K562 (cell line): ENCODE measurements around the gene HOXB3. TPM values are rescaled to one million over a fixed set of nuclear protein-coding genes. Genes with fewer than 3 reads are reported as not detected.

Experiments used
- BRD4 ChIP-seq: fragments of 200-600 bp; sonication (generic); IDR thresholded peaks from 2 replicates; pipeline ENCODE4 v1.6.1; 2017; ENCODE audit warnings: inconsistent platforms
- ELF1 ChIP-seq: fragments of 200-800 bp; sonication (Bioruptor generic); IDR thresholded peaks from 2 replicates; pipeline ENCODE4 v1.6.1; 2016; ENCODE audit warnings: missing genetic modification characterization, missing compliant biosample characterization
- ELF4 ChIP-seq: fragments of 450-650 bp; formaldehyde crosslinking; IDR thresholded peaks from 2 replicates; pipeline ENCODE4 v1.4.0; 2022; ENCODE audit warnings: missing genetic modification characterization
- HDAC2 ChIP-seq: fragments of 450-650 bp; IDR thresholded peaks from 2 replicates; pipeline ENCODE4 v1.6.1; 2016; ENCODE audit warnings: mild to moderate bottlenecking
- MAX ChIP-seq: sonication (generic); formaldehyde crosslinking; IDR thresholded peaks from 2 replicates; pipeline ENCODE4 v1.9.0; 2022; ENCODE audit warnings: mild to moderate bottlenecking, missing genetic modification reagents
- NONO ChIP-seq, 2 experiments: fragments of 200-400 bp in 1 of 2; fragments of 450-650 bp in 1 of 2; formaldehyde crosslinking in 1 of 2; IDR thresholded peaks; 2 replicates each; pipeline ENCODE4 v1.6.1; 2017; ENCODE audit warnings: low read depth in 2 of 2, mild to moderate bottlenecking in 2 of 2, moderate library complexity in 2 of 2, low read length in 1 of 2
- PCBP1 ChIP-seq: fragments of 200-400 bp; formaldehyde crosslinking; IDR thresholded peaks from 2 replicates; pipeline ENCODE4 v1.6.1; 2018; ENCODE audit warnings: mild to moderate bottlenecking, low read depth, low read length; ENCODE audit not compliant: poor library complexity, severe bottlenecking
- SUPT5H ChIP-seq: fragments of 450-650 bp; IDR thresholded peaks from 2 replicates; pipeline ENCODE4 v1.6.1; 2016
- TBP ChIP-seq: optimal IDR thresholded peaks from 2 replicates; pipeline ENCODE3; 2011; ENCODE audit warnings: low read depth, low read length, improper control_type of control experiment
- USF1 ChIP-seq: sonication (generic); formaldehyde crosslinking; IDR thresholded peaks from 2 replicates; pipeline ENCODE4 v1.9.0; 2022; ENCODE audit warnings: mild to moderate bottlenecking, missing genetic modification reagents
- ZNF609 ChIP-seq: sonication (generic); formaldehyde crosslinking; IDR thresholded peaks from 2 replicates; pipeline ENCODE4 v1.8.1; 2023; ENCODE audit warnings: missing genetic modification reagents, mild to moderate bottlenecking, borderline replicate concordance
- ZNF668 ChIP-seq: fragments of 250-450 bp; sonication (Bioruptor Pico); IDR thresholded peaks from 2 replicates; pipeline ENCODE4 v1.8.0; 2022; ENCODE audit warnings: mild to moderate bottlenecking, inconsistent platforms
- polyA plus RNA-seq, 8 experiments: library from polyadenylated mRNA; depleted of rRNA in 4 of 8; stranded (reverse) in 5 of 8; unstranded in 3 of 8; fragments of >200 nt; fragmentation: Nextera tagmentation in 2 of 8; fragmentation: Illumina TruSeq in 1 of 8; extraction: Ambion mirVana in 2 of 8; extraction: Trizol in 1 of 8; gene quantifications; 2 replicates each; pipeline versions ENCODE4 v1.2.1 to v1.2.3, GENCODE V29; 2011 to 2014; ENCODE audit warnings: inconsistent platforms in 1 of 8, missing spikeins in 1 of 8
- total RNA-seq, 7 experiments: library from RNA; depleted of rRNA in 6 of 7; stranded (reverse); fragments of >200 nt in 6 of 7; fragmentation: Illumina TruSeq in 2 of 7; extraction: Trizol in 2 of 7; gene quantifications; 2 replicates each; pipeline versions ENCODE4 v1.2.1 to v1.2.3, GENCODE V29; 2011 to 2021; ENCODE audit warnings: low replicate concordance in 1 of 7

The HOXB3 gene
- total and polyA plus RNA-seq, 9 of the 15 experiments (the other 6 are each of a cell fraction or from before 2014, with no cell fraction given), result 2.4 to 41.3 (median 20.2) TPM

- peak; percentile 6; the same call in 1 of the 2 replicates for TF ChIP-seq SUPT5H
- TF ChIP-seq USF1 (CRISPR knock-in tag), result peak; percentile 97
- peak; percentile 29; the same call in 1 of the 2 replicates for TF ChIP-seq MAX (CRISPR knock-in tag)
- TF ChIP-seq PCBP1, result peak; percentile 79
- TF ChIP-seq ELF4, result 0 out of 2 replicates have a peak, but pooled peaks have one; percentile 14
- no peak for TF ChIP-seq NONO (IDR thresholded peaks at IDR 0.05; ENCODE audit: low read depth in 2 of 2, low read length in 1 of 2)
- TF ChIP-seq ELF1 (tag), result 0 out of 2 replicates have a peak, but pooled peaks have one; percentile 53
- no peak for TF ChIP-seq ZNF609
- TF ChIP-seq HDAC2, result no peak
- TF ChIP-seq BRD4, result 0 out of 2 replicates have a peak, but pooled peaks have one; percentile 8
- no peak for TF ChIP-seq ZNF668 (CRISPR knock-in tag)
- peak; percentile 7 for TF ChIP-seq TBP
Measured at GRCh38 chr17:48610282-48611211, 20.5 kb upstream of the HOXB3 start, which contains the start of gene HOXB7 (continued).
